ENCODE results near the gene TTLL8.

Gene TTLL8

GRCh38 chr22:50040717-50041116, 17.4 kb downstream of the TTLL8 start:
- no peak for DNase-seq

GRCh38 chr22:50039669-50040443, 18.2 kb downstream of the TTLL8 start:
- DNase-seq, result no peak

GRCh38 chr22:50035976-50036724, 21.9 kb downstream of the TTLL8 start:
- DNase-seq, result no peak

- DNase-seq, result no peak
These were observed 22.8 kb downstream of the TTLL8 start for GRCh38 chr22:50035131-50035881.

GRCh38 chr22:50034126-50035081, 23.7 kb downstream of the TTLL8 start:
- DNase-seq, result no peak

GRCh38 chr22:50032941-50033601, 25.0 kb downstream of the TTLL8 start:
- no peak for DNase-seq

GRCh38 chr22:50032109-50032871, 25.8 kb downstream of the TTLL8 start:
- no peak for DNase-seq

GRCh38 chr22:50031189-50032091, 26.7 kb downstream of the TTLL8 start:
- no peak for DNase-seq

GRCh38 chr22:50030297-50031188, 27.6 kb downstream of the TTLL8 start:
- DNase-seq, result peak; percentile 61 to 76

GRCh38 chr22:50027639-50028537, 30.2 kb downstream of the TTLL8 start:
- DNase-seq, result peak in 1 of 2 experiments; percentile 18

GRCh38 chr22:50025993-50026392, 32.1 kb downstream of the TTLL8 start:
- no peak for DNase-seq

GRCh38 chr22:50022171-50022819, 35.8 kb downstream of the TTLL8 start:
- no peak for DNase-seq

GRCh38 chr22:50020606-50021005, 37.5 kb downstream of the TTLL8 start:
- no peak for DNase-seq

- DNase-seq, result no peak
These were observed 38.8 kb downstream of the TTLL8 start for GRCh38 chr22:50019316-50019715.

GRCh38 chr22:50018608-50019285, 39.4 kb downstream of the TTLL8 start:
- no peak for DNase-seq

GRCh38 chr22:50017701-50018224, 40.3 kb downstream of the TTLL8 start:
- DNase-seq, result no peak
